NCI-H446 (cell line): ENCODE results near the gene CCDC158.
"Not testable (repeated sequence)": the region's sequence is repeated elsewhere in the genome, so short reads cannot be mapped to it uniquely, and the experiment has no call there.

ENCODE experiments used
- DNase-seq, 2 experiments: peaks; one replicate each; lab custom pipeline; 2025; lab: John Stamatoyannopoulos, UW

The CCDC158 gene

DNA sequence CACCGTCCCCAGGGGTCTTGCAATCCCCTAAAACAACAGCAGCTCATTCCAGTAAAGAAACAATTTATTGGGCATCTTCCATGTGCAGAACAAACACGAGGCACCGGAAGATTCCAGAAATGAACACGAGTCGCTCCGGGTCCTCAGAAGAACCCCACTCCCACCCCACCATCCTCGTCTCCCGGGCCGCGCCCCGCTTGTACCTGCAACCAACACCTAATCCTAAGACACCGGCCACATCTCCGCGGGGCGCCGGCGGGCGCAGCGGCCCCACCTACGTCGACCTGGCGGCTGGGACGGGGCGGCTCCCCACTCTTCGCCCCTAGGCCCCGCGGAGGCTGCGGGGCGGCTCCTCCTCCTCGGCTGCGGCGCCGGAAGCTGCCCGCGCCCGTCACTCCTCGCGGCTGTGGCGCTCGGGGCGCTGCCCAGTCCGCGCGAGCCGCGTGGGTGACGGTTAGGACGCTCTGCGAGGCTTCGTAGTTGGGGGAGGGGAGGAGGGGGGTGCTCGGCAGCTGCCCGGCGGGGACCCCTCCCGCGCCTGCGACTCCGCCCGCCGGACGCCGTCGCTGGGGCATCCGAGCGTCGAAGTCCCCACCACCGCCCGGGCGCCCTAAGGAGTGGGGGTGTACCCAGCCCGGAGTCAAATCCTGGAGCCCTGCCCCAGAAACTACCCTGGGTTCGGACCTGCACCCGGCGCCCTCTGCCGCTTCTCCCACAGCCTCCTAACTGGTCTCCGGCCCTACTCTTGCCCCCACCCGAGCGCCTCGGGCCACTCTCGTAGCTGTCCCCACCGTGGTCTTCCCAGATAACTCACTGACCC lies at the start of gene CCDC158:
TSS of gene CCDC158 (minus strand) at position 380 of the 820 bp plus-strand sequence. CDS start 17,934 bp downstream, outside the sequence.
- peak in 1 of 2 experiments; percentile 32 for DNase-seq

GRCh38 chr4:76470532-76470931 lies 49.6 kb upstream of the CCDC158 start:
- no peak for DNase-seq

DNA sequence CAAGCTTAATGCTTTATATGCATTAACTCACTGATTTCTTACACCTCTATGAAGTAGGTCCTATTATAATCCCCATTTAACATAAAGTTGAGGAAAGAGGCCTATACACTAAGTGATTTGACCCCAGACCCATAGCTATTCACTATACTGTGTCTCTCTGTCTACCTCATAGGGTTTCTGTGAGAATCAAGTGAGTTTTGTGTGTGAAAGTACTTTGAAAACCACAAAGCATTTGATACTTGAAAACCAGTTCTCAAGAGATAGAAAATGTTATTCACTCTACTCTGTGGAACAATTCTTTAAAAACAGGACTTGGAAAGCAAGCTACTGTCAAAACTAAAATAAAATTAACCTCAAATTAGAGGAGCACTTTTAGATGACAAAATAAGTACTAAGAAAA lies 49.1 kb upstream of the CCDC158 start:
- no peak for DNase-seq

- DNase-seq = no peak
Measured at GRCh38 chr4:76463568-76463967, 42.6 kb upstream of the CCDC158 start.

GRCh38 chr4:76459291-76459723 lies 38.4 kb upstream of the CCDC158 start:
- DNase-seq = no peak

GRCh38 chr4:76458825-76459224 lies 37.9 kb upstream of the CCDC158 start:
- DNase-seq = no peak

GRCh38 chr4:76458297-76458696 lies 37.4 kb upstream of the CCDC158 start:
- no peak for DNase-seq

- no peak for DNase-seq
Measured at GRCh38 chr4:76457885-76458284, 36.9 kb upstream of the CCDC158 start.

DNA sequence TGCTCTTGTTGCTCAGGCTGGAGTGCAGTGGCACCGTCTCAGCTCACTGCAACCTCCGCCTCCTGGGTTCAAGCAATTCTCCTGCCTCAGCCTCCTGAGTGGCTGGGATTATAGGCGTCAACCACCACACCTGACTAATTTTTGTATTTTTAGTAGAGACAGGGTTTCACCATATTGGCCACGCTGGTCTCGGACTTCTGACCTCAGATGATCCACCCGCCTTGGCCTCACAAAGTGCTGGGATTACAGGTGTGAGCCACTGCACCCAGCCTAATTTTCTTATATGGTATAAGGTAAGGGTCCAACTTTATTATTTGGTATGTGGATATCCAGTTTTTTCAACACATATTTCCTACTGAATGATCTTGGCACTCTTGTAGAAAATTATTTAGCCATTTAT lies 33.1 kb upstream of the CCDC158 start:
- DNase-seq = not testable (repeated sequence)

- no peak for DNase-seq
Measured at GRCh38 chr4:76453232-76453631, 32.3 kb upstream of the CCDC158 start.

DNA sequence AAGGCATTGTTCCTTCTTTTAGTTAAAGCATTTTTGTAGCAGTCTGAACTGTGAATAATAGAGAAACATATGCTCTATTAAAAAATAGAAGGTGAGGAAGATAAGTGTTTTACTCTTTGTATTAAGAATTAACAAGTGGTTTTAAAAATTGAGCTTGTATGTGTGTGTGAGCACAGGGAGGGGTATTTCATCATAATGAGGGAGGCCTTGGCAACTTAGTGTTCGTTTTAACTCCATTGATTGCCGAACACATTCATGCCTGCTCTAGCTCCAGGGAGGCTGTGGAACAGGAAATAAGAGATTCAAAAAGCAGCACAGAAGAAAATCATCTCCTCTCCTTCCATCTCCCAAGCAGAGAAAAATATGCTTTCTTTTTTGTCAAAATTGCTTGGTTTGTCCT lies 28.9 kb upstream of the CCDC158 start:
- no peak for DNase-seq

GRCh38 chr4:76449362-76449767 lies 28.4 kb upstream of the CCDC158 start:
- DNase-seq = no peak

GRCh38 chr4:76448211-76448610 lies 27.3 kb upstream of the CCDC158 start:
- DNase-seq = no peak

GRCh38 chr4:76447393-76447851 lies 26.5 kb upstream of the CCDC158 start:
- no peak for DNase-seq

DNA sequence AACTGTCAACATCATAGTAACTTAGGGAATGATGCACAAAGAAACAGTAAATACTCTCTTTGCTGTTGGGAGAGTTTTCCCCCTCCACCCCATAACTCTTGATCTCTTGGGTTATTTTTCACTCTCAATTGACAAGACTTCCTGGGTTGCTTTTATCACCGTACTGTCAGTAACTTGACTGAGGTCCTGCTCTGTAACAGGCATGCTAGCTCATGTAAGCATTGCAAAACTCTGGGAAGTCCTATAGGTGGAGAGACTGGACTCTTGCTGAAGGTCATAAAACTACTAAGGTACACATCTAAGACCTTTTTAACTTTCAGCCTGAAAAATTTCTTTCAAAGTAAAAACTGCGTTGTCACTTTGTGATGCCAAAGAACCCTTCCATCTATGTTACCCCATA lies 25.0 kb upstream of the CCDC158 start:
- DNase-seq = no peak

DNA sequence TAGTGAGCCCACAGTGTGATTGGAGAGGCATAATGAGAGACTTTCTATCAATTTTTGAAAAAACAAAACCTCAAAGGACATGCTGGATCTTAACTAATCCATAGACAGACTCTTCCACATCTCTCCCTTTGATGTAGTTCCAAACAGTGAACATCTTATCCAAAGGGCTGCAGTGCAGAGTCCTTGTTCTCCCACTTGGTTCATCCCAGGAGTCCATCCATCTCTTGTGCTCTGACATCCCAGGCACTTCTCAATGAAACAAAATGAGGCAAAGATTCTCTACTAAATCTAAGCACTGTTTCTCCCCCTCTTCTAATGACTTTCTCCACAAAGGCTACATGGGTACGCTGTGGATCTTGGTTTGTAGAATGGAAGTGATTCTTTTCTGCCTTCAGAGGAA lies 22.4 kb upstream of the CCDC158 start:
- DNase-seq = no peak

GRCh38 chr4:76442807-76443206 lies 21.9 kb upstream of the CCDC158 start:
- DNase-seq = no peak

- no peak for DNase-seq
Measured at GRCh38 chr4:76441881-76442280, 20.9 kb upstream of the CCDC158 start.

GRCh38 chr4:76439491-76439890 lies 18.6 kb upstream of the CCDC158 start:
- no peak for DNase-seq

- DNase-seq = no peak
Measured at GRCh38 chr4:76435528-76436319, 14.8 kb upstream of the CCDC158 start.

- no peak for DNase-seq
Measured at GRCh38 chr4:76434901-76435527, 14.1 kb upstream of the CCDC158 start, which contains the start of gene SHROOM3. TSS of gene SHROOM3 (plus strand) at chr4:76435229. CDS start at chr4:76436053, 824 bp downstream.
